CD4-positive, alpha-beta T cell treated with Interferon gamma for 1 hour (primary cell): Measurements from ENCODE around the gene ARL14EPL.
A peak's percentile ranks its signal among the peaks of the same experiment; 100 is the strongest.
"Not testable (repeated sequence)": the region's sequence is repeated elsewhere in the genome, so short reads cannot be mapped to it uniquely, and the experiment has no call there.

Experiments used
- DNase-seq: peaks from one replicate; pipeline ENCODE4 v3.0.0-alpha.2; 2020

ARL14EPL gene

DNA sequence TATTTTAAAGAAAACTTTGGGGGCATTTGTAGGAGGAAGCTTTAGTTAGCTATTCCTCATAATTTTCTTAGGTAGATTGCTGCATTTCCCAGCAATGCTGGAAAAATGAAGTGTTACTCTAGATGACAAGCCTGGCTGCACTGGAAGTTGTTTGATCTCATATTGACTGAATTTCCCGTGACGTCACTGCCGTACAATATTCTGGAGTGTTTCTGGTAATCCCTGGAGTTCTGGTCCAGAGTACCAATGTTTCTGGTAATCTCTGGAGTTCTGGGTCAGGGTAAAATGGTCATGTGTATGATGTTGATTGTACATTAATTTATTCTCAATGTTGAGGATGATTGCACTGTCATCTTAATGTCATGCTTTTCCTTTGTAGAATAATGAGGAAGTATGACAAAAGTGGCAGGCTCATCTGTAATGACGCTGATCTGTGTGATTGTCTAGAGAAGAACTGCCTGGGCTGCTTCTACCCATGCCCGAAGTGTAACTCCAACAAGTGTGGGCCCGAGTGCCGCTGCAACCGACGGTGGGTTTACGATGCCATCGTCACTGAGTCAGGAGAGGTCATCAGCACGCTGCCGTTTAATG, 26.2 kb downstream of the ARL14EPL start:
- no peak for DNase-seq

DNA sequence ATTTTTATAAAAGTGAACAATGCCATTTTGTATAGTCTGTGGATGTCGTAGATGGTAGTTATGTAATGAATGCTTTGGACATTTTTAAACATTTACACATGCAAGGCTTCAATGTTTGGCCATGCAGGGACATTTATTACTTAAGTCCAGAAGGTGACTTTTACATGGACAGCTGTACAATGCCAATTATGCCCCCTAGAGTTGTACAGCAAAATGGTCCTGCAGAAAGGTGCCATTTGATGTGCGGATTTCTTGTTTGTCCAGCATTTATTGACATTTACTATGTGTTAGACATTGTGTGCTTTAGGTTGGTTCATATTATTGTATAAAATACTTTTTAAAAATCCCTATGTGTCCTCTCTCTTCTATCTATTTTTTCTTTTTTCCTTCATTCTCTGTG, 30.1 kb downstream of the ARL14EPL start:
- DNase-seq, result no peak

- DNase-seq, result no peak
These were observed 31.7 kb downstream of the ARL14EPL start for GRCh38 chr5:116063950-116064349.

DNA sequence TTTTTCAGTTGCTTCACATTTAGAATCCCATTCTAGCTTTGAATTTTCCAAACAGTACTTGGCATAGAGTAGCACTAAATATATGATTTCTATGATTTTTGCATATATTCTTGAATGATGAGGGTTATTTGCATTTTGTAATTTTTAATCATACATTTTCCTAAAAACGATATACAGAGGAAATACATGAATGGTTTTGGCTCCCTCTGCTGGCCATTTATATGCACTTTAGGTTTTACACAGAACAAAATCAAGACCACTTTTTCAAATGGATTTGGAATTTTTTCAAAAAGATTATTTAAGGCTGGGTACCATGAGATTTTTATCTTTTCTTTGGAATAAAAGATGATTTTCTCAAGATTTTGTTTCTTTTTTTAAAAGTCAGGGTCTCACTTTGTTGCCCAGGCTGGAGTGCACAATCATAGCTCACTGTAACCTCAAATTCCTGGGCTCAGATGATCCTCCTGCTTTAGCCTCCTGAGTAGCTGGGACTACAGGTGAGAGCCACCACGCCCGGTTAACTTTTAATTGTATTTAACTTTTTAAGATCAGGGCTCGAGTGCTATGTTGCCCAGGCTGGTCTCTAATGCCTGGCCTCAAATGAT, 35.9 kb downstream of the ARL14EPL start:
- no peak for DNase-seq

- DNase-seq, result no peak
These were observed 38.9 kb downstream of the ARL14EPL start for GRCh38 chr5:116071211-116071610.

DNA sequence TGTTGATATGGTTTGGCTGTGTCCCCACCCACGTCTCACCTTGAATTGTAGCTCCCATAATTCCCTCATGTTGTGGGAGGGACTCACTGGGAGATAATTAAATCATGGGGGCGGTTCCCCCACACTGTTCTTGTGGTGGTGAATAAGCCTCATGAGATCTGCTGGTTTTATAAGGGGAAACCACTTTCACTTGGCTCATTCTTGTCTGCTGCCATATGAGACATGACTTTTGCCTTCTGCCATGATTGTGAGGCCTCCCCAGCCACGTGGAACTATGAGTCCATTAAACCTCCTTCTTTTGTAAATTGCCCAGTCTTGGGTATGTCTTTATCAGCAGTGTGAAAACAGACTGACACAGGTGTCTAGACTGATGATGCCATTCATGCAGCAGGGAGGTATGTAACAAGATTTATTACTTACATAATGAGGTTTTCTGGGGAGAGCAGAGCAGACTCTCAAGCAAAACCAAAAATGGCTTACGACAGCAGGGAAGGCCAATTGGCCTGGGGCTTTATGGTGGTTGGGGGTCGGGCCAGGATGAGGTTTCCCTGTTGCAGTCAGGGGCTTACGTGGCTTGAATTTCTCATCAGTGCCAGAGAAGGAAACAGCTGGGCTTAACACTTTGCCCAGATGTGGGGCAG, 43.0 kb downstream of the ARL14EPL start:
- DNase-seq, result no peak

GRCh38 chr5:116076496-116076895, 44.2 kb downstream of the ARL14EPL start:
- peak; percentile 10 for DNase-seq

GRCh38 chr5:116078199-116078598, 45.9 kb downstream of the ARL14EPL start:
- DNase-seq, result no peak

DNA sequence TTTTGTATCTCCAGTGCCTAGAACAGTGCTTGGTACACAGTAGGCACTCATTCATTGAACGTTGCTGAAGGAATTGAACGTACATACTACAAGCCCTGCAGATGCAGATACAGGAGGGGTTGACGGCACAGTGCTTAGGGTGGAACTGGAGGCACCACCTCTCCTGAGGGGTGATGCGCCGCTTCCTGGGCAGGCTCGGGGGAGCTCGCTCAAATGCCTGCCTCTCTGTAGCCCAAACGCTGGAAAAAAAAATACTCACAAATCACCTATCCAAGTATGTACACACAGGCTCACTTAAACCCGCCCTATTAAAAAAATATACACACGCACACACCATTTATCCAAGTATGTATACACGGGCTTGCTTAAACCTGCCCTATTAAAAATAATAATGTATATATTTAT, 52.0 kb downstream of the ARL14EPL start:
- DNase-seq, result no peak

GRCh38 chr5:116084871-116085715, 52.8 kb downstream of the ARL14EPL start, which contains the start of gene COMMD10:
COMMD10 (plus strand) TSS chr5:116085025.
- DNase-seq, result peak; percentile 86

DNA sequence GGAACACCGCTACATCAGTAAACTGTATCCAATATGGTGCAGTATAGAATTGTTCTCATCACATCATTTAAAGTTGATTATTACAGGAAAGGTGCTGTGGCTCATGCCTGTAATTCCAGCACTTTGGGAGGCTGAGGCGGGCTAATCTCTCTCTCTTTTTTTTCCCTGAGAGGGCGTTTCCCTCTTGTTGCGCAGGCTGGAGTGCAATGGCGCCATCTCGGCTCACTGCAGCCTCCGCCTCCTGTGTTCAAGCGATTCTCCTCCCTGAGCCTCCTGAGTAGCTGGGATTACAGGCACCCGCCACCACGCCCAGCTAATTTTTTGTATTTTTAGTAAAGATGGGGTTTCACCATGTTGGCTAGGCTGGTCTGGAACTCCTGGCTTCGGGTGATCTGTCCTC, 54.0 kb downstream of the ARL14EPL start:
- DNase-seq, result not testable (repeated sequence)

DNA sequence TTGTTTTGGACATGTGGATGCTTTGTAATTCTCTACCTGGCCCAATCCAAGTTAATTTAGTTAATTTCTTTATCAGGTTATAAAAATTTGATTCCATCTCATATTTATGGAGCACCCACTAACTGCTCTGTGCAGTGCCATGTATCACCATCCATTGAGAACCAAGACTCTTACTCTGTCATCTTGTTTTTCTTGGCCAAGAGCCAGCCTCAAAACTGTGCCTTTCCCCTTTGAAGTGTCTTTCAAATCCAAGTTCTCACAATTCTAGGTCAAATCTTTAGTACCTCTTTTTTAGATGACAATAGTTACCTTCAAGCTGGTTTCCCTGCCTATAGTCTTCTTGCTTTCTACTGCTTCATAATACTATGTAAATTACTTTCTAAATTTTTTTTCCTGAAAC, 55.8 kb downstream of the ARL14EPL start:
- DNase-seq, result no peak

- DNase-seq, result no peak
These were observed 58.0 kb downstream of the ARL14EPL start for GRCh38 chr5:116090302-116090701.

DNA sequence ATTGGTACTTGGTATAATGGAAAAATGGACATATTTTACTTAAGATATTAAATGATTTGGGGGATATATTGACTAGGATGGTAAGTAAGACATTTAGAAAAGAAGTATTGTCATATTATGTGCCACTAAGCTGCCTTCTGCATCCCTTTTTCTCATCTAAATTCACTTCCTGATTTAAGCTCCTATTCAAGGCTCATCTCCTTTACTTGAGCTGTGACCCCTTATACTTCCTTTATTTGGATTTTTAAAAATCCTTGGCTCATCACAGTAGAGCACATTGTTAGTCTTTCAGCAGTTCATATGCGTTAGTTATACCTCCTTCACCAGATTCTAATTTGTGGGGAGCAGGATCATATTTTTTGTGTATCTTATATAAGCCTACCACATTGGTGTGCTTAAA, 59.1 kb downstream of the ARL14EPL start:
- no peak for DNase-seq

DNA sequence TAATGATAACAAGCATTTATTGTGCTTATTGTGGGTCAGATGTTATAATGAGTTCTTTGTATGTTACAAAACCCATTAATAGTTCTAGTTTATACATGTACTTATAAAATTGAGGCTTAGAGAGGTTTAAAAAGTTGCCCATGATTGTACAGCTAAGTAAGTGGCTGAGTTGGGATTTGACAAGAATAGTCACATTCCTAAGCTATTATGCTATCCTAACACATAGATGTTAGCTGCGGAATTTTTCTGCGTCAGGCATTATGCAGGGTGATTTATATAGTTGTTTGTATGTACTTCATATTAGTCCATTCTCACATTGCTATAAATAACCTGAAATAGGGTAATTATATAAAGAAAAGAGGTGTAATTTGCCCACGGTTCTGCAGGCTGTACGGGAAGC, 65.0 kb downstream of the ARL14EPL start:
- no peak for DNase-seq

- DNase-seq, result no peak
These were observed 66.7 kb downstream of the ARL14EPL start for GRCh38 chr5:116098998-116099397.

- not testable (repeated sequence) for DNase-seq
These were observed 72.7 kb downstream of the ARL14EPL start for GRCh38 chr5:116104941-116105340.
